ENCODE results near the gene HTR6. TPM values are rescaled to one million over a fixed set of nuclear protein-coding genes. Genes with fewer than 3 reads are reported as not detected.

Gene HTR6
- total RNA-seq, 4 donors from 2014 or later = not detected

- WGBS, 2 donors (ENCODE audit: low coverage in 1 of 2) = 78 to 85% methylated on average over 1 to 4 of the region's 4 CpGs
- Histone ChIP-seq H3K4me1 (peaks cover 0 to 6% (median 0%) of the 10 kb centered on the region in 4 donors), H3K4me3 (no peak overlapping the region), H3K27ac (no peak overlapping the region), H3K9me3 (no peaks in the 10 kb centered on the region), H3K36me3 (no peaks in the 10 kb centered on the region), H3K27me3 (no peaks in the 10 kb centered on the region)
- intact Hi-C loops (cut with DNase I; ENCODE audit: low total_unique reads) (no loop called here), in situ Hi-C loops (cut with MboI; ENCODE audit: low pct_ligation_motif_present in 1 of 4, low pct_unique_long_range_greater_than_20kb in 1 of 4, low sequenced_read_pairs in 3 of 4) (no loop called here)
- DNase-seq = no peak
- no peak for TF ChIP-seq POLR2AphosphoS5 (IDR thresholded peaks at IDR 0.05)
- no peak for TF ChIP-seq POLR2A (IDR thresholded peaks at IDR 0.05)
- no peak for TF ChIP-seq CTCF (IDR thresholded peaks at IDR 0.05)
- no peak for TF ChIP-seq EP300 (IDR thresholded peaks at IDR 0.05; ENCODE audit: low read depth)
Observed at GRCh38 chr1:19712928-19713327, 48.3 kb downstream of the HTR6 start.

- TF ChIP-seq EP300 (IDR thresholded peaks at IDR 0.05; ENCODE audit: low read depth) = no peak
- TF ChIP-seq POLR2A (IDR thresholded peaks at IDR 0.05) = no peak
- TF ChIP-seq POLR2AphosphoS5 (IDR thresholded peaks at IDR 0.05) = no peak
- TF ChIP-seq CTCF (IDR thresholded peaks at IDR 0.05) = peak; percentile 67 to 85 (median 84)
- peak; percentile 93 for DNase-seq
- no peak overlapping the region for H3K4me3 ChIP-seq
- in situ Hi-C loops (cut with MboI; ENCODE audit: low pct_ligation_motif_present in 1 of 4, low pct_unique_long_range_greater_than_20kb in 1 of 4, low sequenced_read_pairs in 3 of 4) = no loop called here
- intact Hi-C loops (cut with DNase I; ENCODE audit: low total_unique reads) = no loop called here
- H3K4me1 ChIP-seq = peaks cover 0 to 6% (median 0%) of the 10 kb centered on the region in 4 donors
- WGBS, 2 donors (ENCODE audit: low coverage in 1 of 2) = 36 to 46% methylated on average over 3 to 12 of the region's 12 CpGs
- no peaks in the 10 kb centered on the region for H3K27me3 ChIP-seq
- no peaks in the 10 kb centered on the region for H3K9me3 ChIP-seq
- H3K36me3 ChIP-seq = no peaks in the 10 kb centered on the region
- H3K27ac ChIP-seq = no peak overlapping the region
Observed at GRCh38 chr1:19715334-19716203, 50.9 kb downstream of the HTR6 start.

GRCh38 chr1:19717467-19717866 is 52.8 kb downstream of the HTR6 start:
- 80 to 89% methylated on average over 1 to 6 of the region's 6 CpGs for WGBS, 2 donors (ENCODE audit: low coverage in 1 of 2)

More at GRCh38 chr1:19717467-19717866, 52.8 kb downstream of the HTR6 start:
- Histone ChIP-seq H3K4me1 (peaks cover 0 to 6% (median 0%) of the 10 kb centered on the region in 4 donors), H3K27me3 (no peaks in the 10 kb centered on the region), H3K27ac (no peak overlapping the region), H3K9me3 (no peaks in the 10 kb centered on the region), H3K36me3 (no peaks in the 10 kb centered on the region), H3K4me3 (no peak overlapping the region)
- no peak for DNase-seq
- in situ Hi-C loops (cut with MboI; ENCODE audit: low pct_ligation_motif_present in 1 of 4, low pct_unique_long_range_greater_than_20kb in 1 of 4, low sequenced_read_pairs in 3 of 4) (no loop called here), intact Hi-C loops (cut with DNase I; ENCODE audit: low total_unique reads) (no loop called here)
- TF ChIP-seq POLR2A (IDR thresholded peaks at IDR 0.05) (no peak), POLR2AphosphoS5 (IDR thresholded peaks at IDR 0.05) (no peak), EP300 (IDR thresholded peaks at IDR 0.05; ENCODE audit: low read depth) (no peak), CTCF (IDR thresholded peaks at IDR 0.05) (no peak)
